ENCODE results near the gene TBX18.

DNA sequence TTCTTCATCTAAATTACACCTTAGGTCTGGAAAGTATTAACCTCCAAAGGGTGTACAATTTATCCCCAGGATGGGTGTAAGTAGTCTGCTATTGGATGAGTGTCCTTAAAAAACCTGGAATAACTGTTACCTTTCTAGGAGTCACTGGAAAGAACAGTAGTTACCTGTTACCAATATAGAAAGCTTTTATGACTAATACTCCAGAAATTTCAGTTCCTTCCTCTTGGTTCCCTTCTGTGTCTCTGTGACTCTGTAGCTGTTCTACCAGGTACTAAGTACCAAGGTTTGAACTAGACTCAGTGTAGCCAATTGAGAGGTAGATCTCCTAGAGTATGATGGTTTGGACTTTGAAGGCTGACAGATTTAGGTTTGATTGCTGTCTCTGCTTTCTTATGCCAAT is 47.0 kb upstream of the TBX18 start:
- TF ChIP-seq, protein P1, sequence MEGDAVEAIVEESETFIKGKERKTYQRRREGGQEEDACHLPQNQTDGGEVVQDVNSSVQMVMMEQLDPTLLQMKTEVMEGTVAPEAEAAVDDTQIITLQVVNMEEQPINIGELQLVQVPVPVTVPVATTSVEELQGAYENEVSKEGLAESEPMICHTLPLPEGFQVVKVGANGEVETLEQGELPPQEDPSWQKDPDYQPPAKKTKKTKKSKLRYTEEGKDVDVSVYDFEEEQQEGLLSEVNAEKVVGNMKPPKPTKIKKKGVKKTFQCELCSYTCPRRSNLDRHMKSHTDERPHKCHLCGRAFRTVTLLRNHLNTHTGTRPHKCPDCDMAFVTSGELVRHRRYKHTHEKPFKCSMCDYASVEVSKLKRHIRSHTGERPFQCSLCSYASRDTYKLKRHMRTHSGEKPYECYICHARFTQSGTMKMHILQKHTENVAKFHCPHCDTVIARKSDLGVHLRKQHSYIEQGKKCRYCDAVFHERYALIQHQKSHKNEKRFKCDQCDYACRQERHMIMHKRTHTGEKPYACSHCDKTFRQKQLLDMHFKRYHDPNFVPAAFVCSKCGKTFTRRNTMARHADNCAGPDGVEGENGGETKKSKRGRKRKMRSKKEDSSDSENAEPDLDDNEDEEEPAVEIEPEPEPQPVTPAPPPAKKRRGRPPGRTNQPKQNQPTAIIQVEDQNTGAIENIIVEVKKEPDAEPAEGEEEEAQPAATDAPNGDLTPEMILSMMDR (IDR thresholded peaks at IDR 0.05; ENCODE audit: low read depth, low read length, poor library complexity, severe bottlenecking), result no peak
- TF ChIP-seq EZH2phosphoT487 (IDR thresholded peaks at IDR 0.05; ENCODE audit: borderline replicate concordance, low read length), result no peak
